Right kidney (tissue), 1 donor: ENCODE measurements around the gene APOBEC3F.

Source experiments
- DNase-seq: peaks from one replicate; pipeline ENCODE4 v3.0.0-alpha.2; 2016

The APOBEC3F gene

GRCh38 chr22:39092111-39092862, 51.6 kb downstream of the APOBEC3F start:
- DNase-seq = no peak

GRCh38 chr22:39094717-39095389, 54.2 kb downstream of the APOBEC3F start:
- DNase-seq = no peak

GRCh38 chr22:39095971-39096370, 55.3 kb downstream of the APOBEC3F start:
- DNase-seq = no peak

GRCh38 chr22:39097098-39098020, 56.7 kb downstream of the APOBEC3F start, which contains the start of gene APOBEC3H:
APOBEC3H (plus strand) TSS chr22:39097244; CDS start chr22:39100279, 3,035 bp downstream.
- no peak for DNase-seq

- DNase-seq = peak; percentile 45
Measured at GRCh38 chr22:39098026-39098425, 57.4 kb downstream of the APOBEC3F start.

- no peak for DNase-seq
Measured at GRCh38 chr22:39098576-39098975, 57.9 kb downstream of the APOBEC3F start.

- DNase-seq = no peak
Measured at GRCh38 chr22:39101226-39101625, 60.6 kb downstream of the APOBEC3F start.

- no peak for DNase-seq
Measured at GRCh38 chr22:39103431-39103830, 62.8 kb downstream of the APOBEC3F start.
